Measurements from ENCODE around the gene YDJC. TPM values are rescaled to one million over a fixed set of nuclear protein-coding genes. Genes with fewer than 3 reads are reported as not detected.
"Not testable (repeated sequence)": the region's sequence is repeated elsewhere in the genome, so short reads cannot be mapped to it uniquely, and the experiment has no call there.

YDJC gene
- total RNA-seq, 1 donor: 25.0 TPM

DNA sequence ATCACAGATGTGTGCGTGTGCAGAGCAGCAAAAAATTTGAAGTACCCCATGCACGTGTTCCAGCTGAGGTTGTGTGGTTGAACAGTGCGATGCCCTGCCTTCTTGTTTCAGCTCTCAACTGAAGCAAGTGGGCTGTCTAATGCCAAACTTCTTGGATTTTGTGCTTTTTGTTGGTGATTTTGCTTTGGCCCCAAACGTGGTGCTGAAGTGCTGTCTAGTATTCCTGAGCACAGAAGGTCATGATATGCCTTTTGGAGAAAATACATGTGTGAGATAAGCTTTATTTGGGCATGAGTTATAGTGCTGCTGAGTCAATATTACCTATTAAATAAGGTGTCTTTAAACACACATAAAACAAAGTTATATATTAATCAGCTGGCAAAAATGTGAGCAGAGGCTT is 14.1 kb downstream of the YDJC start:
- H3K9me3 ChIP-seq (ENCODE audit: low read depth, low read length): no peaks in the 10 kb centered on the region
- peaks cover 31% of the 10 kb centered on the region for H3K36me3 ChIP-seq (ENCODE audit: insufficient read depth, low read length)
- H2AFZ ChIP-seq (ENCODE audit: low read length): no peak overlapping the region
- peaks cover 92% of the 10 kb centered on the region for H3K79me2 ChIP-seq (ENCODE audit: insufficient read depth, low read length)
- no peak overlapping the region for H3K4me2 ChIP-seq (ENCODE audit: insufficient read depth, low read length)
- no peaks in the 10 kb centered on the region for H3K4me1 ChIP-seq (ENCODE audit: insufficient read depth, low read length)
- H4K20me1 ChIP-seq (ENCODE audit: insufficient read depth, low read length): peaks cover 61% of the 10 kb centered on the region
- H3K27ac ChIP-seq (ENCODE audit: low read depth, low read length): no peak overlapping the region
- DNase-seq (ENCODE audit: insufficient read length, low spot score, missing footprints): no peak
- H3K27me3 ChIP-seq (ENCODE audit: insufficient read depth, low read length): no peaks in the 10 kb centered on the region
- TF ChIP-seq, protein P1, sequence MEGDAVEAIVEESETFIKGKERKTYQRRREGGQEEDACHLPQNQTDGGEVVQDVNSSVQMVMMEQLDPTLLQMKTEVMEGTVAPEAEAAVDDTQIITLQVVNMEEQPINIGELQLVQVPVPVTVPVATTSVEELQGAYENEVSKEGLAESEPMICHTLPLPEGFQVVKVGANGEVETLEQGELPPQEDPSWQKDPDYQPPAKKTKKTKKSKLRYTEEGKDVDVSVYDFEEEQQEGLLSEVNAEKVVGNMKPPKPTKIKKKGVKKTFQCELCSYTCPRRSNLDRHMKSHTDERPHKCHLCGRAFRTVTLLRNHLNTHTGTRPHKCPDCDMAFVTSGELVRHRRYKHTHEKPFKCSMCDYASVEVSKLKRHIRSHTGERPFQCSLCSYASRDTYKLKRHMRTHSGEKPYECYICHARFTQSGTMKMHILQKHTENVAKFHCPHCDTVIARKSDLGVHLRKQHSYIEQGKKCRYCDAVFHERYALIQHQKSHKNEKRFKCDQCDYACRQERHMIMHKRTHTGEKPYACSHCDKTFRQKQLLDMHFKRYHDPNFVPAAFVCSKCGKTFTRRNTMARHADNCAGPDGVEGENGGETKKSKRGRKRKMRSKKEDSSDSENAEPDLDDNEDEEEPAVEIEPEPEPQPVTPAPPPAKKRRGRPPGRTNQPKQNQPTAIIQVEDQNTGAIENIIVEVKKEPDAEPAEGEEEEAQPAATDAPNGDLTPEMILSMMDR (IDR thresholded peaks at IDR 0.05; ENCODE audit: extremely low read depth, low read depth, low read length): no peak
- no peak overlapping the region for H3K4me3 ChIP-seq (ENCODE audit: insufficient read depth, low read length)

DNA sequence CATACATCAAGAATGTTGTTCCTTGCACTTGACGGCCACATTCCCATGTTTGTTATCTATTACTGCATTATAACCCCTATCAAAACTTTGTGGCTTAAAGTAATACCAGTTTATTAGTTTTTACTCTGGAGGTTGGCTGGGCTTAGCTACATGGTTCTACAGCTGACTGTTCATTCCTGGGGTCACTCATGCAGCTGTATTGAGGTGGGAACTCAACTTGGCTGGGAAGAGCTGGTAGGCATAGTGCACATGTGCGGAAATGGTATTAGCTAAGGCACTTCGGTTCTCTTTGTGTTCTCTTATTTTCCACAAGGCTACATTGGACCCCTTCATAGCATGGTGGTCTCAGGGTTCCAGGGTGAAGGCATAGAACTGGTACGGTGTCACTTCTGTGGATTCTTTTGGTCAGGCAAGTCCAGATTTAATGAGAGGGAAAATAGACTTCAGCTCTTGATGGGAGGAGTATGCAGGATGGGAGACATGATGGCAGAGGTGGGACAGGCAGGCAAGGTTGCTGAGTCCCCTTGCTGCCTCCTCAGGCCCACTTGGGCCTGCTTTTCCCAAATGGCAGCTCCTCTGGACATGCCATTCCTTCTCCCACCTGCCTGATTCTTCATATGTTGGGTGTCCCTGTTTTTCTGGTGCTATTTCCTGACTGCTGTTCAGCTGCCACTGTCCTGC is 16.1 kb downstream of the YDJC start:
- H3K27ac ChIP-seq (ENCODE audit: low read depth, low read length): no peak overlapping the region
- peaks cover 53% of the 10 kb centered on the region for H4K20me1 ChIP-seq (ENCODE audit: insufficient read depth, low read length)
- TF ChIP-seq, protein P1 (IDR thresholded peaks at IDR 0.05; ENCODE audit: extremely low read depth, low read depth, low read length): no peak
- no peaks in the 10 kb centered on the region for H3K4me1 ChIP-seq (ENCODE audit: insufficient read depth, low read length)
- no peaks in the 10 kb centered on the region for H3K27me3 ChIP-seq (ENCODE audit: insufficient read depth, low read length)
- no peak overlapping the region for H3K4me3 ChIP-seq (ENCODE audit: insufficient read depth, low read length)
- peaks cover 91% of the 10 kb centered on the region for H3K79me2 ChIP-seq (ENCODE audit: insufficient read depth, low read length)
- no peak for DNase-seq (ENCODE audit: insufficient read length, low spot score, missing footprints)
- H3K4me2 ChIP-seq (ENCODE audit: insufficient read depth, low read length): no peak overlapping the region
- peaks cover 43% of the 10 kb centered on the region for H3K36me3 ChIP-seq (ENCODE audit: insufficient read depth, low read length)
- no peak overlapping the region for H2AFZ ChIP-seq (ENCODE audit: low read length)
- H3K9me3 ChIP-seq (ENCODE audit: low read depth, low read length): no peaks in the 10 kb centered on the region

DNA sequence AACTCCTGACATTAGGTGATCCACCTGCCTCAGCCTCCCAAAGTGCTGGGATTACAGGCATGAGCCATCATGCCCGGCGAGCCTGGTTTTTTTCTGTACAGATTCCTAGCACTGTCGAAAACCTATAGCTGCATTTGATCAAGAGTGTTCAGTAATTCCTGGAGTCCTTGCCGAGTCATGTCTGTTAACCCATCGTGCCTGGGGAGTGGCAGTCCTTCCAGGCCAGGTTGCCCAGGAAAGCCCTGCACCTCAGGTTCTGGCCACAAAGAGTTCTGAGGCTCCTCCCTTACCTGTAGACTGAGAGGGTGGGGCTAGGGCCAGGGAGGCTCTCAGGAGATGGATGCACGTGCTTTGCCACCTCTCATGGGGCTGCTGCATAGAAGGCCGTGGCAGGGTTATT is 17.0 kb downstream of the YDJC start:
- H3K27me3 ChIP-seq (ENCODE audit: insufficient read depth, low read length): no peaks in the 10 kb centered on the region
- peaks cover 43% of the 10 kb centered on the region for H3K36me3 ChIP-seq (ENCODE audit: insufficient read depth, low read length)
- H4K20me1 ChIP-seq (ENCODE audit: insufficient read depth, low read length): peaks cover 61% of the 10 kb centered on the region
- TF ChIP-seq, protein P1 (IDR thresholded peaks at IDR 0.05; ENCODE audit: extremely low read depth, low read depth, low read length): no peak
- no peak for DNase-seq (ENCODE audit: insufficient read length, low spot score, missing footprints)
- H3K9me3 ChIP-seq (ENCODE audit: low read depth, low read length): no peaks in the 10 kb centered on the region
- no peak overlapping the region for H3K4me3 ChIP-seq (ENCODE audit: insufficient read depth, low read length)
- H3K4me2 ChIP-seq (ENCODE audit: insufficient read depth, low read length): no peak overlapping the region
- no peak overlapping the region for H3K27ac ChIP-seq (ENCODE audit: low read depth, low read length)
- peaks cover 92% of the 10 kb centered on the region for H3K79me2 ChIP-seq (ENCODE audit: insufficient read depth, low read length)
- H3K4me1 ChIP-seq (ENCODE audit: insufficient read depth, low read length): no peaks in the 10 kb centered on the region
- no peak overlapping the region for H2AFZ ChIP-seq (ENCODE audit: low read length)

DNA sequence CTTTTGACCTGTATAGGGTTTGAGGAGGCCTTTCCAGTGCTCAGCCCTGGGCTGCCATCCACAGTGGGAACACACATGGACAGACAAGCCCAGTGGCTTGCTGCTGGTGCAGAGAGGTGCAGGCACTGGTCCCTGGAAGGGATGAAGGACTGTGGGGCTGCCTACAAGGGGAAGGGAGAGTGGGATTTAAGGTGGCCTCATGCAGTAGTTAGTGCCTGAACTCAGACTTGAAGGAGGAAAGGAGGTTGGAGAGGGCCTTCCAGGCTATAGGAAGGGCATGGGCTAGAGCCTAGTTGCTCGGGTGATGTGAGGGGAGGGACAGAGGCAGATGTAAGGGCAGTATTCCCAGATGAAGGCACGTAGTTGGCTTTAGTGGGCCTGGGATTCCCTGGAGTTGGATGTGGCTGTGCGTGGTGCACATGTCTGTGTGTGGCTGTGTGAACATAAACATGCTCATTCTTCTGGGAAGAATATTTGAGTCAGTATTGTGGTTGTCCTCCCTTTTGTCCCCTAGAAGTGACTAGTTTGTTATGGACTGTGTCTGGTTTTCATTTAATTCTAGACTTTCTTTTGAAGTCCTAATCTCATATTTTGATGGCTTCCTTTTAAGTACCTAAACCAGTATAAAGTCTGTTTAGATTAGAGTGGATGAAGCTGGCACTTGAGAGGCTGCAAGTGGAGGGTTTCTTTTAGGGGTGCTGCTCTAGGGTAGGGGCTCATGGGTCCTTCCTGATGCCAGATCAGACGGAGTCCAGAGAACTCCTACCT is 18.4 kb downstream of the YDJC start:
- TF ChIP-seq, protein P1 (IDR thresholded peaks at IDR 0.05; ENCODE audit: extremely low read depth, low read depth, low read length): no peak
- Histone ChIP-seq H3K9me3 (ENCODE audit: low read depth, low read length) (no peaks in the 10 kb centered on the region), H3K4me1 (ENCODE audit: insufficient read depth, low read length) (no peaks in the 10 kb centered on the region), H4K20me1 (ENCODE audit: insufficient read depth, low read length) (peaks cover 69% of the 10 kb centered on the region), H2AFZ (ENCODE audit: low read length) (no peak overlapping the region), H3K27me3 (ENCODE audit: insufficient read depth, low read length) (no peaks in the 10 kb centered on the region), H3K4me3 (ENCODE audit: insufficient read depth, low read length) (no peak overlapping the region), H3K4me2 (ENCODE audit: insufficient read depth, low read length) (no peak overlapping the region), H3K79me2 (ENCODE audit: insufficient read depth, low read length) (peaks cover 92% of the 10 kb centered on the region), H3K36me3 (ENCODE audit: insufficient read depth, low read length) (peaks cover 43% of the 10 kb centered on the region), H3K27ac (ENCODE audit: low read depth, low read length) (no peak overlapping the region)
- DNase-seq (ENCODE audit: insufficient read length, low spot score, missing footprints): no peak

DNA sequence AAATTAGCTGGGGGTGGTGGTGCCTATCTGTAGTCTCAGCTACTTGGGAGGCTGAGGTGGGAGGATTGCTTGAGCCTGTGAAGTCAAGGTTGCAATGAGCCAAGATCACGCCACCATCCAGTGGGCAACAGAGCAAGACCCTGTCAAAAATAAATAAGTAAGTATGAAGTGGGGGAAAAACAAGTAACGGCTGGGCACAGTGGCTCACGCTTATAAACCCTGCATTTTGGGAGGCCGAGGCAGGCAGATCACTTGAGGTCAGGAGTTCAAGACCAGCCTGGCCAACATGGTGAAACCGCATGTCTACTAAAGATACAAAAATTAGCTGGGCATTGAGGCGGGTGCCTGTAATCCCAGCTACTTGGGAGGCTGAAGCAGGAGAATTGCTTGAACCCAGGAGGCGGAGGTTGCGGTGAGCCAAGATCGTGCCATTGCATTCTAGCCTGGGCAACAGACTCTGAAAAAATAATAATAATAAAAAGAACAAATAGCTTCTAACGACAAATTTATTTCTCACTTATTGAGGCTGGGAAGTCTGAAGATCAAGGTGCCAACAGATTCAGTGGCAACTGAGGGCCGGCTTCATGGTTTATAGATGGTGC is 20.2 kb downstream of the YDJC start:
- H3K27me3 ChIP-seq (ENCODE audit: insufficient read depth, low read length); DNase-seq (ENCODE audit: insufficient read length, low spot score, missing footprints); H2AFZ ChIP-seq (ENCODE audit: low read length); H3K9me3 ChIP-seq (ENCODE audit: low read depth, low read length); H3K4me1 ChIP-seq (ENCODE audit: insufficient read depth, low read length); H3K4me3 ChIP-seq (ENCODE audit: insufficient read depth, low read length); H3K27ac ChIP-seq (ENCODE audit: low read depth, low read length); H3K4me2 ChIP-seq (ENCODE audit: insufficient read depth, low read length): not testable (repeated sequence)
- Histone ChIP-seq H4K20me1 (ENCODE audit: insufficient read depth, low read length) (peaks cover 78% of the 10 kb centered on the region), H3K79me2 (ENCODE audit: insufficient read depth, low read length) (peaks cover 95% of the 10 kb centered on the region), H3K36me3 (ENCODE audit: insufficient read depth, low read length) (peaks cover 45% of the 10 kb centered on the region)
